NCI-H2029 (cell line): Measurements from ENCODE around the gene TMIGD1.

Source experiments
- DNase-seq: peaks from one replicate; lab custom pipeline; 2025; lab: John Stamatoyannopoulos, UW

The TMIGD1 gene, protein sequence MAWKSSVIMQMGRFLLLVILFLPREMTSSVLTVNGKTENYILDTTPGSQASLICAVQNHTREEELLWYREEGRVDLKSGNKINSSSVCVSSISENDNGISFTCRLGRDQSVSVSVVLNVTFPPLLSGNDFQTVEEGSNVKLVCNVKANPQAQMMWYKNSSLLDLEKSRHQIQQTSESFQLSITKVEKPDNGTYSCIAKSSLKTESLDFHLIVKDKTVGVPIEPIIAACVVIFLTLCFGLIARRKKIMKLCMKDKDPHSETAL

DNA sequence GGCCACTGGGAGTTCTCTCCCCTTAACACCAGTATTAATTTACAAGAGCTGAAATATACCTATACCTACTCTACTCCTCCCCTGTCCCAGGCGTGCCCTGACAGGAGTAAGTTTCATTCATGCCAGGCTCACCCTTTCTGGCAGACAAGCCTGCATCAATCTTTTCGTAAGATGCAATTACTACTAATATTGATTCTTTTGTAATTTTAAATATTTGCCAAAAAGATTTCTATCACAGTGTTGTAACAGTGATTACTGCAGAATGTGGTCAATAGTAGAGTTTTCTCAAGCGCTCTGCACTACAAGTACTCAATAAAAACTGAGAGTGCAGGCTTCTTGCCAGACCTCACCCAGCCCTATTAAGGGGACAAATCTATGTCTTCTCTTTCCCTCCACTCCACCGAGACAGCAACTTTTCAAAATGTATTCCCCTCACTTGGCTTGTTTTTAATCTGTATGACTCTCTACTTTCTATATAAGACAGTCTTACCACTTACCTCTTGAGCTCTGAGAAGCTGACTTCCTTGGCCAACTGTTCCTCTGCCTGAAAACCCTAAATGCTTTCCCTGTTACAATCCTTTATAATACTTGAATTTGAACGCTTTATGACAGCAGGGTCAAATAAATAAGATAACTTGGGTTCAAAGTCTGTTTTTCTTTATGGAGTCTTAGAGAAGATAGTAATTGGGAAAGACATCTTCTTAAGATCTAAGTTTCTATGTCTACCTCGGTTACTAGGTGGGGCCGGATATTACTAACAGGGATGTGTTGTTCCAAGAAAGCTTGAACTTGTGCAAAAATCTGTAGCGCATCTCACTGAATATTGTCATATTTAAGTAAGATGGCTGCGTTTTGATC is at the start of gene TMIGD1:
TMIGD1 (minus strand) TSS at position 555 of the 858 bp plus-strand sequence. CDS start 1,924 bp downstream, outside the sequence.
- no peak for DNase-seq

DNA sequence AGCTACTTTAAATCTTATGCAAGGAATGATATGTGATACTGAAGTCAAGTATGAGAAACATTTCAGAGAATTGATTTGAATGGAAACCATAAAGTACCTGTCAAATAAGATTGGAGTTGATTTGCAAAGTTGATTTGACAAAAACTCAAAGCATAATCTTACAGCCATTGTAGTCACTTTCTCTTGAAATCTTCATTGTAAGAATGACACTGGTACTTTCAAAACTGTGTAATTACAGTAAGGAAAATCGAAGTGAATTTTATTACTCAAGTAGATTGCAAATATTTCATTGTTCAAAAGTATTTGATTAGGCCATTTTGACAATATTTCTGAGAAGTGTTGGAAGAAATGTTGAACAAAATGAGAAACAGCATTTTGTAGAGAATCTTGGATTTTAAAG is 48.5 kb upstream of the TMIGD1 start:
- DNase-seq = no peak

DNA sequence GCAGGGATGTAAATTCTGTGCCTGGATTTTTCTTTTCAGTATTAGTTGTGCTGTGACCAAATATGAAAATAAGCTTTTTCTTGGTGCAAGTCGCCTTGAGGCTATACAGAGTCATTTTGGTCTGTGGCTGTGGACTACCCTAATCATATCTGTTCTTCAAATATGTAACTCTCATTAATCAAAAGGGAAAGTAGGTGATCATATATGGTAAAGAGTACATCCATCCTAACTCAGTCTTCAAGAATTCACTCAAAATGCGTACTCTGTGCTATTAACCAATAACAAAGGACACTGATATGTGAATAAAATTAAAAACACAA is 47.4 kb upstream of the TMIGD1 start:
- no peak for DNase-seq

DNA sequence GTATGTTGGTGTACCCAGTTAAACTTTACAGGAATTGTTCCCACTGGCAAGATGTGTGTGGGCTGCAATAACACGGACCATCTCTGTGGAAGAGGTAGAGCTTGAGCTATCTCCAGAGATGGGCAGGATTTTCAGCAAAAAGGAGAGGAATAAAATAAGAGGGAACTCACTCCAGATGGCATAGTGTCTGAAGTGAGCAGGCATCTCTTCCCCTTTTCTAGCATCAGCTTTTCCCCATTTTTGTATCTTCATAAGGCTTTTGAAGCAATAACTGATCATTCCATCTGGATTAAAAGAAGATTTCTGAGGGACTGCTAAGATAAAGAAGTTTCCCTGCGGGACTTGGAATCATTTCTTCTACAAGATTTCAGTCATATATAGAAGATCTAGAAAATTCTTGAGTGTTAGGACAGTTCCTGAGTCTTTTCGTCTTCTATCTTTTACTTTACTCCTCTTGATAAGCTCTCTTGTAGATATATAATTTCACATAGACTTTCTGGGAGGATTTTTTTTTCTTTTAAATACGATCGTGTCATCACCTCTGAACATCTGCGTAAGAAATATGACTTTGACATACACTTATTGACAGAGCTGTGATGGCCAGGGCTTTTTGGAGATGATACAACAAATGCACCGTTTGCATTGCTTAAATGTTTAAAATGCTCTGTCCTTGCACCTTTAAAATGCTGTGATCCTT is 46.9 kb upstream of the TMIGD1 start:
- no peak for DNase-seq

DNA sequence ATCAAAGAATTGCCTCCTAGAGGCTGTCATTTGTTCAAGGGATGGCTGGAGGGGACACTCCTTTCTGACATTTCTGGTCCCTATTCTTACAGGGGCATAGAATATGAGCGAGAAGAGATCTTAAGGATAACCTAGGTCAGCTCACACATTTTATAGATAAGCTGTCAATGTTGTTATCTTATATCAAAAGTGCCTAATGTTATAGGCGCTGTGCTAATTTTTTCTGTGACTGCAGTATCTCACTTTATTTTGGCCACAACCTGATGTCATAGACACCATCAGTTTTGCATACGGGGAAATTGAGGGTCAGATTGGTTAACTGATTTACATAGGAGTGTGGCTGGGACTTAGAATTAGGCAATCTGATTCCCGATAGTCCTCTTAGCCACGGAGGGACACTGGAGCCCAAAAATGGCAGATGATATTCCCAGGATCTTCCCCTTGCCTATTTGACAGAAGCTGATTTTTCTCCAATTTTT is 46.1 kb upstream of the TMIGD1 start:
- no peak for DNase-seq

DNA sequence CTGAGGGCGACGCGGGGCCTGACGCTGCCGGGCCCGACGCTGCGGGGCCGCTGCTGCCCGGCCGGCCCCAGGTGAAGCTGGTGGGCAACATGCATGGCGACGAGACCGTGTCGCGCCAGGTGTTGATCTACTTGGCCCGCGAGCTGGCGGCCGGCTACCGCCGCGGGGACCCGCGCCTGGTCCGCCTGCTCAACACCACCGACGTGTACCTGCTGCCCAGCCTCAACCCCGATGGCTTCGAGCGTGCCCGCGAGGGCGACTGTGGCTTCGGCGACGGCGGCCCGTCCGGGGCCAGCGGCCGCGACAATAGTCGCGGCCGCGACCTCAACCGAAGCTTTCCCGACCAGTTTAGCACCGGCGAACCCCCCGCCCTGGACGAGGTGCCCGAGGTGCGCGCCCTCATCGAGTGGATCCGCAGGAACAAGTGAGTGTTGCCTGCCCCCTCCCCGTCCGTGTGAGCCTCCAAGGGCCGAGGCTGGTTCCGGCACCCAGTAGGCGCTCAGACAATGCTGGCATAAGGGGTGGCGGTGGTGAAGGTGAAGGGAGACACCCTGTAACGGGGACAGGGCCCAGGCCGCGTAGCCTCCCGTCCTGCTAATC is 45.5 kb upstream of the TMIGD1 start:
- no peak for DNase-seq

DNA sequence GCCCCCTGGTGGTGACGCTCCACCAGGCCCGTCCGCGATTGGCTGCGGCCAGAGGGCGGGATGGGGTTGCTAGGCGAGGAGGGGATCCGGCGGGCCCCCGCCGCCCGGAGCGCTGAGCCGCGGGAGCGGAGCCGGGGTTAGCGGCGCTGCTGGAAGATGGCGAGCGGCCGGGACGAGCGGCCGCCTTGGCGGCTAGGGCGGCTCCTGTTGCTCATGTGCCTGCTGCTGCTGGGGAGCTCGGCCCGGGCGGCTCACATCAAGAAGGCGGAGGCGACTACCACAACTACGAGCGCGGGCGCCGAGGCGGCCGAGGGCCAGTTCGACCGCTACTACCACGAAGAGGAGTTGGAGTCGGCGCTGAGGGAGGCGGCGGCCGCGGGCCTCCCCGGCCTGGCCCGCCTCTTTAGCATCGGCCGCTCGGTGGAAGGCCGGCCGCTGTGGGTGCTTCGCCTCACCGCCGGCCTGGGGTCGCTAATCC is 45.0 kb upstream of the TMIGD1 start, which contains the start of gene CPD:
CPD (plus strand) TSS at position 103 of the 478 bp plus-strand sequence; CDS start at position 157, 54 bp downstream.
- peak; percentile 87 for DNase-seq

DNA sequence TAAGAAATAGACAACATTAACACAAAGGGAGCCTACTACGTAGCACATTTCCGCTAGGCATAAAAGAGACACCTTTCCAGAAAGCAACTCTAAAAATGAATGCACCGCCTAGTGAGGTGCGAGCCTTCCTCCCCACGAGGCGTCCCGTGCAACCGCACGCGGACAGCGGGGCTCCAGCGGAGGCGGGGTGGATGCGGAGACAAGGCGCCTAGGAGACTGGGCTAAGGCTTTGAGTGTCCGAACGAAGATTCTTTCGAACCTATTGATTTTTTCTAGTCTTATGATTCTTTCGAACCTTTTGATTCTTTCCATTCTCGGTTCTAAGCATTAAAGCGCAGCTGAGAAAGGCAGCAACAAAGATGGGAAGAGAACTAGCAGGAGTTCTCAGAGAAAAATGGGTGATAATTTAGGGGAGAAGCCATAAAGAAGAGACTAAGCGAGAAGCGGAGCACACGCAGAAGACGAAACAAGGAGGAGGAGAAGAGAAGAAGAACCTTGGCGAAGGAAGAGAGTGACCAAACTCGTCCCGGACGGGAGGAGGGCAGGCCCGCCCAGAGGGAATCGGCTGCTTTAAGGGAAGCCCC is 44.5 kb upstream of the TMIGD1 start:
- DNase-seq = no peak

DNA sequence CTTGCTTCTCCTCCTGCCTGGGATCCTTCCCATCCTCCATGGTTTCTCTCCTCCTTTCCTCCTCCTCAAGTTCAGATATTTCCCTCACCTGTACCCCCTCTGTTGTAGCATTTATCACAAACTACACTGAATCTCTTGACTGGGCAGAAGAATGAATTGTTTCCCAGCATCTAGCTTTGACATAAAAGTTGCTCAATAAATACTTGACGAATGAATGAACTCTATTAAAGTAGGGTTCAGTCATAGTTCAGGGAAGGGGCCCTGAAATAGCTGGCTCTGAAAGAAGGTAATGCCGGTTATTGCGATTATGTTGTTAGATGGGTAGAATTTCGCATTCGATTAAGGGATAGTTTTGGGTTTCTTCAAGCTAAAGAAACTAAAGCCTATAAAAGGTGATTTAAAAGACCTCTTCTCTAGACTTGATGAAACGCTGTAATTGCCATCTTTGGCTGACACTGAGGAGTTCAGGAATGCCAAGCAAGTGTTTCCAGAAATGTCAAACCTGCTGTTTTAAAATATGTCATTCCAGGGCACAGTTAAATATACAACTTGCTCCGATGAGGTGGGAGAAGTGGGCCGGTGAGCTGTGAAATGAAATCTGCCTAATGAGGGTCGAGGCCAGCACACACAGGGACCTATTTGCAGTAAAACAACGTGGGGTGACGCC is 43.9 kb upstream of the TMIGD1 start:
- no peak for DNase-seq

DNA sequence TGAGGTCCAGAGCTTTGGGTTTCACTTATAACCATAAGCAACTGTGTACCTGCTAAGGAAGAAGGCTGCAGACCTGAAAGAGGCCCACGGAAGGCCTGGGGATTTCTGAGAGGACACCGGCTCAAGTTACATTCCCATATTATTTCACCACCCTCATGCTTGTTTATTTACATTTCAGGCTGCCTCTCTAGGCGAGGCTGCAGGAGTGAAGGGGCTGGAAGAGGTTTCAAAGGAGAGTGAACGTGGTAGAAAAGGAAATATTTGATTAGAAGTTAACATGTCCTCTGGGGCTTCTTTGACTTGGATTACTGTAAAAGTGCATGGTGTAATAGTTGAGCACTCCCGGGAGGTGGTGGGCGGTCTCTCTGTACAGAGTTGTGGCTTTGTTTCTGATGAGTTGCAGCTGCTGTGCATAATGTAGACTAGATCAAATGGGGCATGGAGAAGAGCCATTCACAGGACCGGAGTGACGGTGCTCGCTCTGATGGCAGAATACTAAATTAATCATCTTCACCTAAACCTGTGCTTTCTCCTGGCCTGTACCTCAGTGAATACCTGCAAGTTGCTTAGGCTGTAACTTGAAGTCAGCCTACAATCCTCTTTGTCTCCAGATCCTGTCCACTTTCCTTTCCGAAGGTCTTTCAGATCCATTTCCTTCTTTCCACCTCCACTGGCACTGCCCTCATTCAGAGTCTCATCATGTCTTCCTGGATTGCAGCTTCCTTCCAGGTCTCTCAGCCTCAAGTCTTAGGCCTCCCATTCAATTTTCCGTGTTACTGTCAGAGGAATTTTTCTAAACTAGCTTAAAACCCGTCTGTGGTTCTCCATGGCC is 43.0 kb upstream of the TMIGD1 start:
- DNase-seq = peak; percentile 88

DNA sequence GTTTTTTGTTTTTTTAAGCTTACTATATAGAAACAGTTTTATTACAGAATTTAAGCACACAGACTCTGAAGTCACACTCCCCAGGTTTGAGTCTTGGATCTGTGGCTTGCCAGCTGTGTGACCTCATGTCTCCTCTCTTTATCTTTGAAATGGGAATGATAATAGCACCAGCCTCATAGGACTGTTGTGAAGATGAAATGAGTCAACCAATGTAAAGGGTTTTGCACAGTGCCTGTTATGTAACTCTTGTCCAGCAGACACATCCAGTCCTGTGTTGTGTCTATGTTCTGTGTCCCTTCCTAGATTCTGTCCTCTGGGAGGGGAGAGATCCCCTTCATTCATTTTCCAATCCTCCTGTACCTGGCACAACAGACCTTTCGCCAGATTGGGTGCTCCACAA is 41.8 kb upstream of the TMIGD1 start:
- DNase-seq = peak; percentile 54

DNA sequence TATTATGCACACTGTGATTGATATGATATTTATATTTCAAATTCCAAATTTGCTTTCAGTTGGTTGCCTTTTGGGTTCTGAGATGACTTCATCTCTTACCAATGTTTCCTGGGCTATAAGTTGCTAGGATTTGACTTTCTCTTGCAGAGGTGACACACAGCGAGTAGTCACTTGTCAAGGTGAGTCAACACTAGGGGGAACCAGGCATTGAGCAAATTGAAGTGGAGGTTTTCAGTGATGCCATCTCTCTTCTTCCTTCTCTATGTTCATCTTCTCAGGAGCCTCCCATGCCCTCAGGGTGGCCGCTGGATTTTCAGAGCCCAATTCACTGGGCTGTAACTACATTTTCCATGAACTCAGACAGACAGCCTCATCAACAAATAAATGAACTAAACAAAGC is 38.9 kb upstream of the TMIGD1 start:
- no peak for DNase-seq

DNA sequence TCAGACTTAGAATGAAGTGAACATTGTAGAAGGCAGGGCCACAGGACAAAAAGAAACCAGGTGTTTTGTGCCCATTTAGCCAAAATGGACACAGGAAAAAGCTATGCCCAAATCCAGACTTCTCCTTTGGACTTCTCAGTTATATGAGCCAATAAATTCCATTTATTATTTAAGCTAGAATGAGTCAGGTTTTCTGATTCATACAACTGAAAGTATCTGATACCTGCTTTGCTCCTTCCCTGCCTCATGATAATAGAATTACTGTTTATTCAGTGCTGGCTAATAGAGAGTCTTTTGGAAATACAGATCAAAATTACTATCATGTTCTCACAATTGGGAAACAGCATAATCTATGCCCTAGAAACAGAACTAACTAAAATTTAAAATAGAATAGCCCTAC is 36.1 kb upstream of the TMIGD1 start:
- DNase-seq = no peak

DNA sequence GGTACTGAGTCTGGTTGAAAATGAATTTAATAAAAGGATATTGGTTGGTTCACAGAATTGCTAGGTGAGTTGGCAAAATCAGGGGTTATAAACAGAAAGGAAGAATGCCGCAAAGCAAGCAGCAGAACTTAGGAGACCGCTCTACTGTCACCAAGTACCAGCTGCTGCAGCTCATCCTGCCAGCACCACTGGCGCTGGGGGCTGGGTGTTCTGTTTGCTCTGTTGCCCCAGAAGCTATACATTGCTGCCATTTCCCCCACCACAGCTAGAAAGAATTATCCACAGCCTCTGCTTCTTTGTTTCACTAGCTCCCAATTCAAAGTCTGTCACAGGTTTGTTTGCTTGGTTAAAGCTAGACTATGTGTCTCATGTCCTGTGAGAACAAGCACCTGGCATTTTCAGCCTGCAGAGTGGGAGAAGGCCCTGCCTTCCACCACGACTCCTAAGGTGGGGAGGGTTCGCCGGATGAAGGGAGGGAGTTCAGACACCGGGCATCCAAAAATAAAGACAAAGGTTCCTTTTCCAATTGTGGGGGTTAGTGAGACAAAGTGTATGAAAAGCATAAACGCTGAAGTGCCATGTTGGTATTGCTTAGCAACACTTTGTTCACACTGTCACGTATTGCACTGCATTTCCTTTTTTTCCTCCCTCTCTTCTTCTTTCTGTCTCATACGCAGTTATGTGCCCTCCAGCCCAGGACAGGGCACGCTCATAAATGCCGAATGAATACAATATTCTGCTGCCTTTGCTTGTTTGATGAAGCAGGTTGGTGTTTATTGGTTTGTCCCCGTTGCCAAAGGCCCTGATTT is 35.3 kb upstream of the TMIGD1 start:
- DNase-seq = peak; percentile 44

DNA sequence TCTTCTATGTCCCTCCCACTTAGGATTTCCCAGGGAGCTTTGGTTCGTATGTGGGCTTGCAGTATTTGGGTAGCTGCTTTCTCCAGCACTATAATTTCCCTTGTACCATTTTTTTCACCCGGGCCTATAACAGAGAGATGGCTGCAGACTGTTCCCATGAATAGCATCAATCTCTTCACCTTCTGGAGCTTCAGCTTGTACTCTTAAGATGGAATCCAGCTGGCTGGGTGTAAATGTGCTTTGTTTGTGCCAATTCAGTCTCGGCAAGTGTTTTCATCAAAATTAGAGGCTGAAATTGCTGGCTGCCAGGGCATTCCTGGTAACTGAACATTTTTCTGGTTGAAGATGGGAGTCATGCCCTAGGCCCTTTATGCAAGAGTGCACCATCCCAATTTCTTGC is 32.7 kb upstream of the TMIGD1 start:
- DNase-seq = no peak

DNA sequence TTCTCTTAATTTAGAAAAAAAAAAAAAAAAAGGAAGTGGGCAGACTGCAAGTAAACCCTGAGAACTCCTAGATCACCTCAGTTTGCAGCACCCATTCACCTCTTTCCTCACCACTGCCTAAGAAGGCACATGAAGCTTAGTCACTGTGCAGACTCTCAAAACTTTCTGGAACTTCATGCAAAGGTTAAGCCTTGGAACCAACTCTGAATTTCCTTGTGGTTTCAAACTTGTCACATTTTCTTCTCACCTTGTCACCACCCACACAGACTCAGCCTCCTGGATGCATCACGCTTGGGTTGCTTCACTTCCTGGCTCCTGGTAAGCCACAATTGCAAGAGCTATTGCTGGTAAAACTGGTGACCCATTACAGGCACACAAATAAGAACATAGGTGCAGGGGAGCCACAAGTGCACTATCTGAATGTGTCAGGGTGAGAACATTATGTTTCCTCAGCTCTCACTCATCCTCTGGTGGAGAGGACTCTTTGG is 29.9 kb upstream of the TMIGD1 start:
- DNase-seq = no peak

DNA sequence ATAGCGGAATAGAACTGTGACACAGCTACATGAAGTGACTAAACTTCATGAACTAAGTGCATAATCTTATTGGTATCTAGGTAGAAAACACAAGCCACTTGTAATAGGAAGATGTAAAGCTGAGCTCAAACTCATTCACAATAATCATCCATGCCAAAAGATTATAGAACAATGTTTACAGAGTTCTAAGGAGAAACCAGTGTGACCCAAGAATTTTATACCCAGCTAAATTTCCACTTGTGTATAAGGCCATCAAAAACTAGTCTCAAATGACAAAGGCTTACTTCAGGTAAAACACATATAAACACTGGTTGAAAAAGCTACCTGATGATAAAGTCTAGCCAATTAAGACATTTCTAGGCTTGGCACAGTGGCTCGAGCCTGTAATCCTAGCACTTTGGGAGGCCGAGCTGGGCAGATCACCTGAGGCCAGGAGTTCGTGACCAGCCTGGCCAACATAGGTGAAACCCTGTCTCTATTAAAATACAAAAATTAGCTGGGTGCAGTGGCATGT is 28.0 kb upstream of the TMIGD1 start:
- no peak for DNase-seq

DNA sequence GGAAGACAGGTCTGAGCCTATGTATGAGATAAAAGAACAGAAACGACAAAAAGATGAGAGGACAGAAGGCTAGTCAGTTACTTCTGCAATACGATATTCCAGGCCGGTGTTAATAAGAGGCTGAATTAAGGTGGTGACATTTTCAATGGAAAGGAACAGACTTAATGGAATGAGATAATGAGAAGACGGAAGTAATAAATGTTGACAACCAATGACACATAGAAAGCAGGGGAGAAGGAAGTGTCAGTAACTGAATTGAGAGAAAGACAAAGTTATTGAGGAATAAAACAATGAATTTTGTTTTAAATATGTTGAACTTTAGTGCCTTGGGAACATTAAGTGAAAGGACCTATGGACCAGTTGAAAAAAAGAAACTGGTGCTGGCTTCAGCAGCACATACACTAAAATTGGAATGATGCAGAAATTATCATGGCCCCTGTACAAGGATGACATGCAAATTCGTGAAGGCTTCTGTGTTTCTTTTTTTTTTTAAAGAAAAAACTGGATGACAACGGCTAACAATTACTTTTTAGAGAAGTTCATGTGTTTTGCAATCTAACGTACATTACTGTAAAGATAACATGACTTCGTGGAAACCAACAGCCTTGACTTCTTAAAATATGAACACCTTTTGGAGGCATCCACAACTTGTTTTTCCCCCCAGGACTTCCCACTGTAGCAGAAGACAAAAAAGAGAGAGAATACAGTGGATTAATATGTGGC is 26.4 kb upstream of the TMIGD1 start:
- DNase-seq = no peak
